ENCODE data around the gene ALDH8A1.

ALDH8A1 gene

GRCh38 chr6:134878136-134878535, 71.8 kb downstream of the ALDH8A1 start:
- no peak for TF ChIP-seq CTCF (IDR thresholded peaks at IDR 0.05)

GRCh38 chr6:134875367-134875766, 74.5 kb downstream of the ALDH8A1 start:
- no peak for TF ChIP-seq CTCF (IDR thresholded peaks at IDR 0.05)

GRCh38 chr6:134873500-134874388, 76.2 kb downstream of the ALDH8A1 start:
- no peak for TF ChIP-seq CTCF (IDR thresholded peaks at IDR 0.05)

GRCh38 chr6:134870677-134871498, 79.0 kb downstream of the ALDH8A1 start:
- TF ChIP-seq CTCF (IDR thresholded peaks at IDR 0.05): no peak

GRCh38 chr6:134868812-134869211, 81.1 kb downstream of the ALDH8A1 start:
- TF ChIP-seq CTCF (IDR thresholded peaks at IDR 0.05): no peak

Data from LNCAP (cell line).